Measurements from ENCODE around the gene PTMS.

Gene PTMS

GRCh38 chr12:6752921-6753771 lies 13.0 kb upstream of the PTMS start, which contains the start of gene MLF2:
Gene MLF2 (minus strand): TSS chr12:6753141. CDS start chr12:6752334, 807 bp downstream.
- peak; percentile 99 for DNase-seq

- DNase-seq = no peak
Measured at GRCh38 chr12:6753772-6754356, 12.3 kb upstream of the PTMS start.

DNA sequence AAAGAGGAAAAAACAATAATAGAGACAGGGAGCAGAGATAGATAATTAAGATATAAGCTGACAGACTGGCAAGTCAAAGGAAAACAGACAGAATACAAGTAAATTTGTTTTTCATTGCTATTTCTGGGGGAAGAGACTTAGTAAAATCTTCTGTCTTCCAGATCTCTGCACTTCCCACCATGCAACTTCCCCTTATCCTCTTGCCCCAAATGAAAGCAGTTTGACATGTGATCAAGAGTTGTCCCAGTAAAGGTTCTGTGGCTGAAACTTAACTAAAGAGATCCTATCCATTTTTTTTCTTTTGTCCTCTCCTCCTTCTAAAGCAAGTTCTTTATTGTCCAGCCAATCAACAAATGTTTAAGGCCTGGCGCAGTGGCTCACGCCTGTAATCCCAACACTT lies 11.8 kb upstream of the PTMS start:
- DNase-seq = no peak

- no peak for DNase-seq
Measured at GRCh38 chr12:6757028-6757690, 9.0 kb upstream of the PTMS start.

- no peak for DNase-seq
Measured at GRCh38 chr12:6758506-6759095, 7.6 kb upstream of the PTMS start.

DNA sequence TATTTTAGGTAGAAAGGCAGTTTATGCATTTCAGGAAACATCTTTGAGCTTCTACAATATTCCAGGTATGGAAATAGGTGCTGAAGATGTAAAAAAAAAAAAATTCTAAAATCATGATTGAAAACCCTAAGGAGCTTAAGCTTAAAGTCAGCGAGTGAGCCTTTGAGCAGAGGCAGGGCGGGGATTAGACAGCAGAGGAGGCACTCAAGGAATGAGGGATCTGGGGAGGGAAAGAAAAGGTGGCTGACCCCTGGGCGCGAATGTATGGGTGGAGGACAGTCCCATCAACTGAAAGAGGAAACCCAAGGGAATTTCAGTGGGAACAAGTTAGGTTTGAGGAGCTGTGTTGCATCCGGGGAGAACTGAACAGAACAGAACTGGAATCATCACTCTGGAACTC lies 6.4 kb upstream of the PTMS start:
- no peak for DNase-seq

DNA sequence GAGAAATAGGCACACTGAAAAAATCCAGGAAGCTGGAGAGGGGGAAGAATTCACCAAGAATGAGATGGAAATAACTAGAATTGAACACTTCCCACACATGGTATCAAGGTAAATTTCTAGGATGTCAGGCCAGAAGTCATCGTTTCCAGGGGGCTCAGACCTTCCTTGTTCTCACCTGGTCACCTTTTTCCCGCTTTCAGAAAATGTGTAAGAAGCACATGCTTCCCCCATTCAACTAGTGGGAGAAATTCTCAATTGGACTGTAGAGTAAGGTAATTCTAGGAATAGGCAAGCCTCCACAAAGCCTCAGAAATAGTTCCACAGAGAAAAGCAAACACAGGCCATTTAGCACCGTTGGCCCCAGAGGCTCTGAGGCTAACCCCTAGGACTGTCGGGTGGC lies 2.8 kb upstream of the PTMS start:
- DNase-seq = no peak

GRCh38 chr12:6764011-6764828 lies 1.9 kb upstream of the PTMS start:
- peak; percentile 95 for DNase-seq

DNA sequence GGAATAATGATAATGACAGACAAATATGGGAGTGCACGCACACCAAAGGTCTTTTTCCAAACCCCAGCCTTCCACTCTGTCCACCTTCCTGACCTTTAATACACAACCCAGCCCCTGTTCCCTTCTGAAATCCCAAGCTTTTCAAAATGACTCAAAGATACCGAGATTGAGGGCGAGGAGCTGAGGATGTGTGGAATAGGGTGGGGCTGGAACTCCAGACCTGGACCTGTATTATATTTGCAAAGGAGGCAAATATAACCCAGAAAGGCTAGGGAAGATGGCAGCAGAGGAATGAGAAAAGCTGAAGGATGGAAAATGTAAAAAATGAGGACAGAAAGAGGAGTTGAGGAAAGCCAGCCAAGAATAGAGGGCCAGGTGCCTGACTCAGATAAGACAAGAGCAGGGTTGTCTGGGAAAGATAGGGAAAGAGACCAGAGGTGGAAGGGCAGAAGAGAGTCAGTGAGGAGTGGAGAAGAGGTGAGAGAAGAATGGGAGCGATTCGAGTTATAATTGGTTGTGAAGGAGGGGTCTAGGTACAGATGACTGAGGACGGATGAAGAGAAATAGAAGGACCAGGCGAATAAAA lies 1.0 kb upstream of the PTMS start:
- DNase-seq = peak; percentile 59

DNA sequence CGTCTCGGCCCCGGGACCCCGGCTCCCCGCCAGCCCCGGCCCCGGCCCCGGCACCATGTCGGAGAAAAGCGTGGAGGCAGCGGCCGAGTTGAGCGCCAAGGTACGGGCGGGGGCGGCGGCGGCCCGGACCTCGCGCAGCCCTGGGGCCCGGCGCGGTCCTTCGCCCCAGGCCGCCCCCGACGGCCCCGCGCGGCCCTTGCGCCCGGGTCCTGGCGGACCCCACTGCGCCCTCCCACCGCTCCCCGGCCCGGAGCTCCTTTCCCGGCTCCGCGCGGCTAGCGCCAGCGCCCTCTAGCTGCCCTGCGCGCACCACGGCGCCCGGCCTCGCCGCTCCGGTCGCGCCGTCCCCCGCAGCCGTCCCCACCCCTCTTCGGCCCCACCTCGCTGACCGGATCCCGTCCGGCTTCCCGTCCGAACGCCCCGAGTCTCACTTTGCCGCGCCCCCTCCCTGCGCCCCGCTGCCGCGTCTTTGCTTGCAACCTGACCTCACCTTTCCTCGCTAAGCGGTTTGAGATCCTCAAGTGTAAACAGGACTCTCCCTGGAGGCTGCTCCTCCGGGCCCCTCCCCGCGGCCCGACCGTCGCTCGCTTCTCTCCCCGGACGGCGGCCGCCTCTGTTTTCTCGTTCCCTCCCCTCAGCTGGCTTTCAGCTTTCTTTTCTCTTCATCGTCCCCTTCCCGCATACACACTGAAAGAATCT lies 637 bp downstream of the PTMS start:
- DNase-seq = peak; percentile 81

GRCh38 chr12:6767353-6768319 lies 1.5 kb downstream of the PTMS start:
- DNase-seq = no peak

DNA sequence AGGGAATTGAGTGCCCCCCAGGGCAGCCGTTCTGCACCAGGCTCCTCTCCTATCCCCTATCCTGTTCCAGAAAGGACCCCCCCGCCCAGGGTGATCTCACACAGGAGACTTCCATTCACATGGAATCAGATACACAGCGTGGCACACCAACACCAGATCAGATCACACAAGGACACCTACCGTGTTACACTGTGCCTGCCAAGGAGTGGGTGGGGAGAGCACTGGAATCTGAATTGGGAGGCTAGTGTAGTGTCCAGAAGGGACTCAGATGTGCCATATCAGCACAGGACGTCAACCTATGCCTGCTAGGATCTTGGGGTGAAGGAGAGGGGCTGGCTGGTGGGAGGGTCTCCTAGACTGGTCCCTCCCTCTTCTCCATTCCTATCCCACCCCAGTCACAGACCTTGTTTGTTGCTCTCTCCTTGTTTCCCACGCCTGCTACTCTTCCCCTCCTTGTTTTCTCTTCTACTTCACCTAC lies 2.3 kb downstream of the PTMS start:
- no peak for DNase-seq

- DNase-seq = peak; percentile 61
Measured at GRCh38 chr12:6768990-6769389, 2.8 kb downstream of the PTMS start.

- no peak for DNase-seq
Measured at GRCh38 chr12:6769666-6770065, 3.5 kb downstream of the PTMS start.

DNA sequence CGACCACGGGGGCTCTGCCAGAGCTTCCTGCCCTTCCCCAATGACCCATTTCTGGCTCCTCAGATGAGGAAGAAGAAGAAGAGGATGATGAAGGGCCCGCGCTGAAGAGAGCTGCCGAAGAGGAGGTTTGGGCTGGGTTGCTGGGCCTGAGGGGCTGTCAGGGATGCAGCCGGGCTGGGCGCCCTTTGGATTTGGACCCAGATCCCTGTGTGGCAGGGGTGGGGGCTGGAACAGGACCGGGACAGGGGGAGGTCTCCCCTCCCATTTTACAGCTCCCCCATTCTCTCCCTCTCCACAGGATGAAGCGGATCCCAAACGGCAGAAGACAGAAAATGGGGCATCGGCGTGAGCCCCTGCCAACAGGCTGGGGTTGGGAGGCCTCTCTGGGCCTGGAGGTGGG lies 3.9 kb downstream of the PTMS start:
- DNase-seq = no peak

DNA sequence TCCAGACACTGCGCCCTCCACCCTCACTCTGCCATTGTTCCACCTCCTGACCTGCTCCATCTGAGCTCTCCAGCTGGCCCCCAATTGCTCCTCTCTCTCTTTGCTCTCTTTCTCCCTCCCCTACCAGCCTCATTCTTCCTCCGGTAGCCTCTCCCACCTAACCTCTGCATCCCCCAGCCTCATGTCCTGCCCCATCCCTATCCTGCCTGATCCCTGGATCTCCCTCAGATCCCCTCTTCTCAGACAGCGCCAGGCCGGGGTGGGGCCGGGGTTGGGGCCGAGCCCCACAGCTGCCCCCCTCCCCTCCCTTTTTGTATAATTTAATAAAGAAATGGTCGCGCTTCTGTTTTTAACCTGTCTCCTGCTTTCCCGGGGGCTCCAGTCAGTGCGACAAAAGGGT lies 4.4 kb downstream of the PTMS start:
- no peak for DNase-seq

GRCh38 chr12:6771091-6771495 lies 4.9 kb downstream of the PTMS start:
- no peak for DNase-seq

- DNase-seq = no peak
Measured at GRCh38 chr12:6771509-6772330, 5.6 kb downstream of the PTMS start.

DNA sequence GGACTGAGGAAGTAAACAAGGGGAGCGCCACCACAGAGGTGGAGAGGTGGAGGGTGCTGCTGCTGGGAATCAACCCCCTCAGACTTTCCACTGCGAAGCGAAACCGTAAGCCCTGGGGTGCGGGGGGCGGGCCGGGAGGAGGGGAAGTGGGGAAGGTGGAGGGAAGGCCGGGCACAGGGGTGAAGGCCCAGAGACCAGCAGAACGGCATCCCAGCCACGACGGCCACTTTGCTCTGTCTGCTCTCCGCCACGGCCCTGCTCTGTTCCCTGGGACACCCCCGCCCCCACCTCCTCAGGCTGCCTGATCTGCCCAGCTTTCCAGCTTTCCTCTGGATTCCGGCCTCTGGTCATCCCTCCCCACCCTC lies 6.2 kb downstream of the PTMS start, which contains the start of gene LAG3:
Gene LAG3 (plus strand): TSS at position 190 of the 365 bp plus-strand sequence. CDS start 333 bp downstream, outside the sequence.
- DNase-seq = no peak
